Mucosa of gallbladder (tissue), 1 donor: ENCODE measurements around the gene ANKRD33. TPM values are rescaled to one million over a fixed set of nuclear protein-coding genes. Genes with fewer than 3 reads are reported as not detected.

ENCODE experiments used
- total RNA-seq: library from RNA; stranded (reverse); gene quantifications from one replicate; pipeline ENCODE4 v1.2.1, GENCODE V29; 2021
- donor health status: DM: no; HTN: no; CAD: no.

Gene ANKRD33
- total RNA-seq, 1 donor from 2014 or later, result not detected

Other genes starting within 250 kb of the ANKRD33 start
- 0.75 TPM for gene FIGNL2, start 39.4 kb upstream of the ANKRD33 start, total RNA-seq
- gene ACVRL1, start 19.4 kb downstream of the ANKRD33 start, total RNA-seq, result 37.1 TPM
- 49.8 TPM for gene ACVR1B, start 63.6 kb downstream of the ANKRD33 start, total RNA-seq
- 23.9 TPM for gene TAMALIN, start 118.8 kb downstream of the ANKRD33 start, total RNA-seq
- 131 TPM for gene NR4A1, start 163.3 kb downstream of the ANKRD33 start, total RNA-seq
- 38.6 TPM for gene ATG101, start 181.9 kb downstream of the ANKRD33 start, total RNA-seq
- 0.46 TPM for gene SMIM41, start 191.6 kb downstream of the ANKRD33 start, total RNA-seq